Smooth muscle cell (in vitro differentiated cells): ENCODE results near the gene LRMDA. TPM values are rescaled to one million over a fixed set of nuclear protein-coding genes. Genes with fewer than 3 reads are reported as not detected.

Source experiments
- DNase-seq: peaks from one replicate; lab custom pipeline; 2025; ENCODE audit not compliant: unreplicated experiment; lab: John Stamatoyannopoulos, UW
- H2AFZ ChIP-seq: fragments of 200-600 bp; sonication (generic); 2 replicates; pipeline ENCODE4 v1.6.0; 2016; ENCODE audit warnings: antibody characterized with exemption, low read depth, mild to moderate bottlenecking
- H3F3A ChIP-seq: fragments of 200-600 bp; sonication (generic); 2 replicates; pipeline ENCODE4 v1.6.0; 2017; ENCODE audit warnings: antibody characterized with exemption, low read depth
- H3K27ac ChIP-seq: fragments of 200-600 bp; sonication (generic); 2 replicates; pipeline ENCODE4 v1.5.1; 2016; ENCODE audit warnings: low read depth, mild to moderate bottlenecking
- H3K27me3 ChIP-seq: fragments of 200-600 bp; sonication (generic); 2 replicates; pipeline ENCODE4 v1.6.1; 2016; ENCODE audit warnings: low read depth, mild to moderate bottlenecking
- H3K36me3 ChIP-seq: fragments of 200-600 bp; sonication (generic); 2 replicates; pipeline ENCODE4 v1.5.1; 2016; ENCODE audit warnings: low read depth
- H3K4me1 ChIP-seq: fragments of 200-600 bp; sonication (generic); 2 replicates; pipeline ENCODE4 v1.5.1; 2016; ENCODE audit warnings: low read depth
- H3K4me2 ChIP-seq: fragments of 200-600 bp; sonication (generic); 2 replicates; pipeline ENCODE4 v1.6.0; 2016; ENCODE audit warnings: mild to moderate bottlenecking
- H3K4me3 ChIP-seq: fragments of 200-600 bp; sonication (generic); 2 replicates; pipeline ENCODE4 v1.5.1; 2016; ENCODE audit warnings: mild to moderate bottlenecking
- H3K79me2 ChIP-seq: fragments of 200-600 bp; sonication (generic); 2 replicates; pipeline ENCODE4 v1.6.0; 2016; ENCODE audit warnings: low read depth, mild to moderate bottlenecking
- H3K9ac ChIP-seq: fragments of 200-600 bp; sonication (generic); 2 replicates; pipeline ENCODE4 v1.6.0; 2016; ENCODE audit warnings: low read depth
- H3K9me3 ChIP-seq: fragments of 200-600 bp; sonication (generic); replicated peaks from 2 replicates; pipeline ENCODE4 v1.5.1; 2016; ENCODE audit warnings: low read depth
- H4K20me1 ChIP-seq: fragments of 200-600 bp; sonication (generic); 2 replicates; pipeline ENCODE4 v1.6.0; 2016; ENCODE audit warnings: low read depth
- CTCF ChIP-seq: fragments of 200-600 bp; sonication (generic); IDR thresholded peaks from 2 replicates; pipeline ENCODE4 v1.5.1; 2017; ENCODE audit warnings: borderline replicate concordance, mild to moderate bottlenecking, antibody characterized with exemption; ENCODE audit not compliant: insufficient read depth, poor library complexity, severe bottlenecking
- WGBS: methylation state at CpG from one replicate; pipeline ENCODE4 v1.1.7; 2016; ENCODE audit warnings: low lambda C conversion rate; 5-methylcytosine and 5-hydroxymethylcytosine counted together
- polyA plus RNA-seq: library from polyadenylated mRNA; unstranded; fragments of >200 nt; fragmentation: Nextera tagmentation; extraction: Ambion mirVana; gene quantifications from 2 replicates; pipeline ENCODE4 v1.2.1, GENCODE V29; 2016
- total RNA-seq: library from RNA; depleted of rRNA; stranded (reverse); fragments of >200 nt; gene quantifications from 2 replicates; pipeline ENCODE4 v1.2.3, GENCODE V29; 2014

LRMDA gene
- total and polyA plus RNA-seq, 2 experiments from 2014 or later, result 1.5 to 1.6 TPM

- WGBS, result 90% methylated on average over 9 of the region's 9 CpGs
- H3K9me3 ChIP-seq, result no peaks in the 10 kb centered on the region
These were observed 24.7 kb downstream of the LRMDA start for GRCh38 chr10:75456122-75456521.

GRCh38 chr10:75460059-75460458 lies 28.6 kb downstream of the LRMDA start:
- no peak for TF ChIP-seq CTCF
- Histone ChIP-seq H3K9ac (no peak overlapping the region), H3K27ac (no peak overlapping the region), H3K36me3 (no peaks in the 10 kb centered on the region), H3F3A (peaks cover 8% of the 10 kb centered on the region), H3K4me2 (no peak overlapping the region), H3K79me2 (no peaks in the 10 kb centered on the region), H4K20me1 (no peaks in the 10 kb centered on the region), H3K4me1 (peaks cover 9% of the 10 kb centered on the region), H3K27me3 (no peaks in the 10 kb centered on the region), H2AFZ (no peak overlapping the region), H3K4me3 (no peak overlapping the region), H3K9me3 (no peaks in the 10 kb centered on the region)
- no peak for DNase-seq
- WGBS, result 100% methylated on average over 1 of the region's 1 CpG

More at GRCh38 chr10:75456122-75456521, 24.7 kb downstream of the LRMDA start:
- Histone ChIP-seq H3K4me3 (no peak overlapping the region), H2AFZ (no peak overlapping the region), H3K36me3 (no peaks in the 10 kb centered on the region), H3K4me1 (peaks cover 10% of the 10 kb centered on the region), H3K4me2 (no peak overlapping the region), H3K27me3 (peaks cover 26% of the 10 kb centered on the region), H3K27ac (no peak overlapping the region), H3F3A (no peaks in the 10 kb centered on the region), H3K79me2 (no peaks in the 10 kb centered on the region), H3K9ac (no peak overlapping the region), H4K20me1 (no peaks in the 10 kb centered on the region)
- TF ChIP-seq CTCF, result no peak
- no peak for DNase-seq

GRCh38 chr10:75461672-75462649 lies 30.5 kb downstream of the LRMDA start:
- Histone ChIP-seq H3K9ac (no peak overlapping the region), H3K4me3 (no peak overlapping the region), H3K79me2 (no peaks in the 10 kb centered on the region), H3K27me3 (no peaks in the 10 kb centered on the region), H3K36me3 (no peaks in the 10 kb centered on the region), H3F3A (peaks cover 8% of the 10 kb centered on the region), H4K20me1 (no peaks in the 10 kb centered on the region), H2AFZ (no peak overlapping the region), H3K27ac (no peak overlapping the region), H3K4me2 (no peak overlapping the region), H3K4me1 (peaks cover 13% of the 10 kb centered on the region), H3K9me3 (no peaks in the 10 kb centered on the region)
- no peak for DNase-seq
- WGBS, result 69% methylated on average over 15 of the region's 15 CpGs
- no peak for TF ChIP-seq CTCF

GRCh38 chr10:75462865-75463264 lies 31.4 kb downstream of the LRMDA start:
- WGBS, result 86% methylated on average over 9 of the region's 9 CpGs
- H3K4me1 ChIP-seq, result peaks cover 13% of the 10 kb centered on the region

More at GRCh38 chr10:75462865-75463264, 31.4 kb downstream of the LRMDA start:
- Histone ChIP-seq H3K9me3 (no peaks in the 10 kb centered on the region), H3K27me3 (no peaks in the 10 kb centered on the region), H3F3A (peaks cover 8% of the 10 kb centered on the region), H2AFZ (no peak overlapping the region), H3K9ac (no peak overlapping the region), H3K79me2 (no peaks in the 10 kb centered on the region), H4K20me1 (no peaks in the 10 kb centered on the region), H3K36me3 (no peaks in the 10 kb centered on the region), H3K27ac (no peak overlapping the region), H3K4me2 (no peak overlapping the region), H3K4me3 (no peak overlapping the region)
- DNase-seq, result no peak
- no peak for TF ChIP-seq CTCF
